Transverse colon (tissue), 4 donors: Measurements from ENCODE around the gene ODR4. TPM values are rescaled to one million over a fixed set of nuclear protein-coding genes. Genes with fewer than 3 reads are reported as not detected.

Experiments
- DNase-seq: peaks from one replicate; pipeline ENCODE4 v3.0.0-alpha.2; 2019
- H3K27ac ChIP-seq, 4 donors: fragments of 200-600 bp; sonication (generic); 2 replicates each; pipeline ENCODE4 v1.5.1; 2016 to 2018; ENCODE audit warnings: inconsistent platforms in 4 of 4
- H3K27me3 ChIP-seq: fragments of 200-600 bp; sonication (generic); 2 replicates; pipeline ENCODE4 v1.5.1; 2017; ENCODE audit warnings: inconsistent platforms
- H3K36me3 ChIP-seq, 4 donors: fragments of 200-600 bp; sonication (generic); 2 replicates each; pipeline ENCODE4 v1.5.1; 2017 to 2019; ENCODE audit warnings: inconsistent platforms in 4 of 4
- H3K4me1 ChIP-seq, 4 donors: fragments of 200-600 bp; sonication (generic); 2 replicates each; pipeline ENCODE4 v1.5.1; 2017 to 2020; ENCODE audit warnings: inconsistent platforms in 4 of 4
- H3K4me3 ChIP-seq, 4 donors: fragments of 200-600 bp; sonication (generic); 1 replicate in 1 of 4; 2 replicates in 3 of 4; pipeline versions ENCODE4 v1.5.1 to v1.6.1; 2017 to 2019; ENCODE audit warnings: inconsistent platforms in 4 of 4
- H3K9me3 ChIP-seq, 2 donors: fragments of 200-600 bp; sonication (generic); 2 replicates each; pipeline ENCODE4 v1.5.1; 2017 to 2019; ENCODE audit warnings: inconsistent platforms in 2 of 2
- CTCF ChIP-seq, 5 experiments: fragments of 200-600 bp in 3 of 5; fragments of 450-650 bp in 2 of 5; sonication (generic) in 3 of 5; IDR thresholded peaks; 1 replicate in 2 of 5; 2 replicates in 3 of 5; pipeline ENCODE4 v1.5.1; 2016 to 2017; ENCODE audit warnings: antibody characterized with exemption in 5 of 5, inconsistent platforms in 3 of 5, mild to moderate bottlenecking in 2 of 5, moderate library complexity in 1 of 5
- EP300 ChIP-seq: sonication (generic); formaldehyde crosslinking; IDR thresholded peaks from one replicate; pipeline ENCODE4 v1.6.1; 2017; ENCODE audit warnings: antibody characterized with exemption, low read depth
- POLR2A ChIP-seq: fragments of 450-650 bp; IDR thresholded peaks from one replicate; pipeline ENCODE4 v1.6.1; 2016; ENCODE audit warnings: antibody characterized with exemption, mild to moderate bottlenecking, moderate library complexity
- POLR2AphosphoS5 ChIP-seq, 3 donors: sonication (generic); formaldehyde crosslinking; IDR thresholded peaks; one replicate each; pipeline ENCODE4 v1.6.1; 2016; ENCODE audit warnings: antibody characterized with exemption in 3 of 3
- WGBS, 2 donors: methylation state at CpG; one replicate each; pipeline ENCODE4 v1.1.5; 2018; ENCODE audit warnings: low coverage in 1 of 2; 5-methylcytosine and 5-hydroxymethylcytosine counted together
- in situ Hi-C, 4 donors: fragments of 200-750 bp; cut with MboI; loops; one replicate each; pipeline versions ENCODE4 v1.15.0 to v1.15.1; 2017; ENCODE audit warnings: low sequenced_read_pairs in 3 of 4, low pct_ligation_motif_present in 1 of 4, low pct_unique_long_range_greater_than_20kb in 1 of 4
- intact Hi-C: fragments of 100-400 bp; cut with DNase I; formaldehyde crosslinking; loops from one replicate; pipeline ENCODE4 v1.15.1; 2023; ENCODE audit warnings: low total_unique reads
- total RNA-seq, 4 donors: library from RNA; depleted of rRNA; stranded (reverse); fragments of >200 nt; gene quantifications; one replicate each; pipeline ENCODE4 v1.1.0, GENCODE V29; 2016

The ODR4 gene
- total RNA-seq, 4 donors from 2014 or later = 7.0 to 22.1 (median 14.7) TPM

- WGBS, 2 donors = 87 to 88% methylated on average over 2 to 3 of the region's 3 CpGs
- TF ChIP-seq POLR2A (no peak), POLR2AphosphoS5 (IDR thresholded peaks at IDR 0.05) (no peak)
- Histone ChIP-seq H3K4me1 (no peaks in the 10 kb centered on the region), H3K27me3 (no peaks in the 10 kb centered on the region), H3K4me3 (no peak overlapping the region), H3K27ac (no peak overlapping the region), H3K9me3 (no peaks in the 10 kb centered on the region), H3K36me3 (no peaks in the 10 kb centered on the region)
- in situ Hi-C loops = no loop called here
- no peak for DNase-seq
- intact Hi-C loops = no loop called here
These were observed 50.5 kb downstream of the ODR4 start for GRCh38 chr1:186426118-186426517.

- intact Hi-C loops (no loop called here), in situ Hi-C loops (no loop called here)
- Histone ChIP-seq H3K4me1 (no peaks in the 10 kb centered on the region), H3K36me3 (no peaks in the 10 kb centered on the region), H3K4me3 (no peak overlapping the region), H3K9me3 (no peaks in the 10 kb centered on the region), H3K27me3 (no peaks in the 10 kb centered on the region), H3K27ac (no peak overlapping the region)
- no peak for DNase-seq
- 81 to 83% methylated on average over 3 of the region's 3 CpGs for WGBS, 2 donors
- no peak for TF ChIP-seq CTCF (IDR thresholded peaks at IDR 0.05)
- no peak for TF ChIP-seq POLR2AphosphoS5 (IDR thresholded peaks at IDR 0.05)
- TF ChIP-seq EP300 = no peak
- TF ChIP-seq POLR2A = no peak
These were observed 53.4 kb downstream of the ODR4 start for GRCh38 chr1:186429017-186429416.

- Histone ChIP-seq H3K27me3 (no peaks in the 10 kb centered on the region), H3K36me3 (no peaks in the 10 kb centered on the region), H3K4me1 (no peaks in the 10 kb centered on the region), H3K9me3 (no peaks in the 10 kb centered on the region), H3K27ac (no peak overlapping the region), H3K4me3 (no peak overlapping the region)
- in situ Hi-C loops = no loop called here
- 77 to 80% methylated on average over 1 of the region's 1 CpG for WGBS, 2 donors
- TF ChIP-seq POLR2AphosphoS5 (IDR thresholded peaks at IDR 0.05) (no peak), CTCF (IDR thresholded peaks at IDR 0.05) (no peak), EP300 (no peak), POLR2A (no peak)
- no peak for DNase-seq
- intact Hi-C loops = no loop called here
These were observed 59.7 kb downstream of the ODR4 start for GRCh38 chr1:186435336-186435735.

- TF ChIP-seq CTCF (IDR thresholded peaks at IDR 0.05) = no peak
- no peak for TF ChIP-seq POLR2A
- no peak for TF ChIP-seq EP300
- TF ChIP-seq POLR2AphosphoS5 (IDR thresholded peaks at IDR 0.05) = no peak
These were observed 62.9 kb downstream of the ODR4 start for GRCh38 chr1:186438567-186438966.

GRCh38 chr1:186440584-186440983, 64.9 kb downstream of the ODR4 start:
- TF ChIP-seq EP300 = no peak
- TF ChIP-seq POLR2A = no peak
- Histone ChIP-seq H3K36me3 (no peaks in the 10 kb centered on the region), H3K27ac (no peak overlapping the region), H3K4me1 (no peaks in the 10 kb centered on the region), H3K9me3 (no peaks in the 10 kb centered on the region), H3K4me3 (no peak overlapping the region), H3K27me3 (no peaks in the 10 kb centered on the region)
- no peak for DNase-seq
- 41 to 52% methylated on average over 3 of the region's 3 CpGs for WGBS, 2 donors
- intact Hi-C loops = no loop called here
- in situ Hi-C loops = no loop called here

More at GRCh38 chr1:186438567-186438966, 62.9 kb downstream of the ODR4 start:
- in situ Hi-C loops = no loop called here
- 78 to 80% methylated on average over 5 of the region's 5 CpGs for WGBS, 2 donors
- DNase-seq = no peak
- no peaks in the 10 kb centered on the region for H3K27me3 ChIP-seq
- no peak overlapping the region for H3K4me3 ChIP-seq
- no peaks in the 10 kb centered on the region for H3K9me3 ChIP-seq
- no peaks in the 10 kb centered on the region for H3K4me1 ChIP-seq
- no peak overlapping the region for H3K27ac ChIP-seq
- intact Hi-C loops = no loop called here
- no peaks in the 10 kb centered on the region for H3K36me3 ChIP-seq
